GM12891 (cell line): Measurements from ENCODE around the gene UBN1.

Source experiments
- DNase-seq: peaks from one replicate; pipeline ENCODE4 v3.0.0; 2011; ENCODE audit warnings: low spot score; ENCODE audit not compliant: insufficient read length
- FAIRE-seq: peaks from 2 replicates; lab custom pipeline; 2011; peaks lifted over from hg19 to GRCh38; lab: Jason Lieb, UNC
- PAX5 ChIP-seq: IDR thresholded peaks from 2 replicates; pipeline ENCODE4 v1.6.1; 2011; ENCODE audit warnings: low read length, moderate library complexity, mild to moderate bottlenecking; ENCODE audit not compliant: insufficient read depth, severe bottlenecking
- POLR2A ChIP-seq: IDR thresholded peaks from 2 replicates; pipeline ENCODE4 v1.6.1; 2011; ENCODE audit warnings: low read depth, low read length, control low read depth
- POLR2AphosphoS5 ChIP-seq: IDR thresholded peaks from 2 replicates; pipeline ENCODE4 v1.6.1; 2011; ENCODE audit warnings: low read depth, low read length, control low read depth
- POU2F2 ChIP-seq: IDR thresholded peaks from 2 replicates; pipeline ENCODE4 v1.6.1; 2011; ENCODE audit warnings: low read depth, mild to moderate bottlenecking, control low read depth, low read length, moderate library complexity
- SPI1 ChIP-seq: IDR thresholded peaks from 2 replicates; pipeline ENCODE4 v1.6.1; 2011; ENCODE audit warnings: low read depth, low read length, control low read depth
- TAF1 ChIP-seq: IDR thresholded peaks from 2 replicates; pipeline ENCODE4 v1.6.1; 2011; ENCODE audit warnings: low read depth, low read length, control low read depth

The UBN1 gene

DNA sequence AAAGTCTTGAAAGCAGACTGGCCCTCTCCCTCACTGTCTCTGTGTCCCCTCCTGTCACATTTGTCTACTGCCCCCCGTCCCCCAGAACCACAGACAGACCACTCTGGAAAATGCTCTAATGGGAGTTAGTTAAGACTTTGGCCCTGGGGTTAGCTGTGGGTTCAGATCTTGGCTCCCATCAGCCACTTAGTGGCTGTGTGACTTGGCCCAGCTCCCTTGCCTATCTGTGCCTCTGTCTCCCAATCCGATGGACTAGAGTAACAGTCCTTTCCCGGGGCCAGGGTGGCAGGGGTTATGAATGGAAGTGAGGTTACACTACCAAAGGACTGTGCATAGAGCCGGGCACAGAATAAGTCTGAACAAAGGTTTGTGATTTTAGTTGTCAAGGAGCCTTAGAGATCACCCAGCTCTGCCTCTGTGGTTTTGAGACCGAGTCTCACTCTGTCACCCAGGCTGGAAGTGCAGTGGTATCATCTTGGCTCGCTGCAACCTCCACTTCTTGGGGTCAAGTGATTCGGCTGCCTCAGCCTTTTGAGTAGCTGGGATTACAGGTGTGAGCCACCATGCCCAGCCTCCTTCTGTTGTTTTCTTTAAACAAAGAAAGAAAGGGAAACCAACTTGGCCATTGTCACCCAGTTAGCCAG is 66.0 kb downstream of the UBN1 start:
- DNase-seq = no peak
- no peak for FAIRE-seq
- TF ChIP-seq SPI1 (no peak), POLR2A (no peak), POLR2AphosphoS5 (no peak), TAF1 (no peak), PAX5 (no peak), POU2F2 (no peak)

DNA sequence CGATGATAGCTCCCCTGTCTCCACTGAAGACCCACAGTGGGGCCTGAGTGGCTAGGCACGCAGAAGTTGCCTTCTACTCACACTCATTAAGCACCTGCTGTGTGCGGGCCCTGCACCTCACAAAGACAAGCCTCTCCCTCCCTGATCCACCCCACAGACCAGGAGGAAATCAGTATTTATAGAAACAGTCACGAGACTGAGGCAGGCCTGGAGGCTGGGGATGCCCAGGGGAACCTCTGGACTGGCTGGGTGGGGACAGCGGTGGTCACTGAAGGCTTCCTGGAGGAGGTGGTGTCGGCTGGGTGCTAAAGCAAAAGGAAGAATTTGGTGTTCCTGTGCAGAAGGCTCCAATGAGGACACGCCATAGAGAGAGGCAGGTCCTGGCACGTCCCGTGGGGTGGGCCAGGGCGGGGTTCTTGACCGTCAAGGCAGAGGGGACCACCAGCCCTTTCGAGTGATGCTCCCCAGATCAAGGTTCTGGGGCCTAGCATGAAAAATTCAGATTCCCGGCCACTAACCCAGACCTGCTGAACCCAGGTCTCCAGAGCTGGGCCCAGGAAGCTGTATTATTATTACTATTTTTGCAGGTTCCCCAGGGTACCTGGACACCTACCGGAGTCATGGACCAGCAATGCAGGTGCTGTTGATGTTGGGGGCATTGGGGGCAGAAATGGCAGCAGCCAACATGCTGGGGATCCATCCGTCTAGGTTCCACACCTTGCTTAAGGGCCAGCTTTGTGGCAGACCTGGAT is 66.7 kb downstream of the UBN1 start:
- FAIRE-seq = no peak
- TF ChIP-seq PAX5 (no peak), SPI1 (no peak), POU2F2 (no peak), TAF1 (no peak), POLR2A (no peak), POLR2AphosphoS5 (no peak)
- DNase-seq = no peak

DNA sequence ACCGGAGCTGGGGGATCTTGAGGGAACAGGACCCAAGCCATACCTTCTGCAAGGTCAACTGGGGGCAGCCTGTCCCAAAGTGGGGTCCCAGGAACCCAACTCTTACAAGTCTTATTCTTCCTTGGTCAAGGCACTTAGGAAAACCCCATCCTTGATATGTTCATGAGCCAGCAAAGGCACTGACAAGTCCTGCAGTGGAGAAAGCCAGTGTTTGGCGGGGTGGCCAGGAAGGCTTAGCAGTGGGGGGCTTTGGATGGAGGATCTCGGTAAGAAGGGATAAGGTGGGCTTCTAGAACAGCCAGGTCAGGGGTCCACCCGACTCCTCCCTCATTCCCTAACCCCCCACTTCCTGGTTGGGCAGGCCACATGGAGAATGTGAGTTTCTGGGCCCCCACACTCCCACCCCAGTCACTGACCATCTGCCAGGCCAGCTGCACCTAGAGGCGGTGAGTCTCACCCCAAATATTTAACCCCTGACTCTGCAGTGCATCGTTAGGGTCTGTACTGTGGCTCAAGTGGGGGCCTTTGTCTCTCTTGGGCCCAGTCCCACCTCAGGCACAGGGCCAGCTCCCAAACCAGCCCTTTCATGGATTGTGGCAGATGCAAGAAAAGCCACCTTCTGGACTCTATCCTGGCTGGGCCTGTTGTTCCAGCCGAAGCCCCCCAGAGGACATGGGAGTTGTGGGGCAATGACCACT is 67.4 kb downstream of the UBN1 start:
- no peak for DNase-seq
- FAIRE-seq = no peak
- TF ChIP-seq POLR2A (no peak), SPI1 (no peak), PAX5 (no peak), POU2F2 (no peak), TAF1 (no peak), POLR2AphosphoS5 (no peak)

DNA sequence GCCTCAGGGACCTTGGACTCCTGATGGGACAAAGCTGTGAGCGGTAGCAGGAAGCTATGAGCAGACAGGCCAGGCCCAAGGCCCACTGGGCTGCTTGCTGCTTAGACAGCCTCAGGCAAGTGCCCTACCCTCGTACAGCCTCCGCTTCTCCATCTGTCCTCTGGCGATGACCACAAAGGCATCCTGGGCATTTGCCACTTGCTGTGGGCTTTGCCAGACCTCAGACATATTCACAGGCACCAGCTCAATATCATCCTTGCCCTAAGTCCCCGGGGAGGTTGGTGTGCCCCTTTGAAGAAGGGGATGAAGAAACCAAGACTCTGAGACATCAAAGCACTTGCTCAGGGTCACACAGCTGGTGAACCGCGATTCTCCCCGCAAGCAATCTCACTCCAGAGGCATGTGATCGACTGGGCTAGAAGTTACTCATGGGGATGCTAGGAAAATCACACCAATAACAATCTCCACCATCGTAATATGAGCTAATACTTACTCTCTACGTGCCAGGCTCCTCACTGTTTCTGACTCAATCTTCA is 68.0 kb downstream of the UBN1 start:
- FAIRE-seq = no peak
- no peak for DNase-seq
- no peak for TF ChIP-seq PAX5
- TF ChIP-seq SPI1 = no peak
- TF ChIP-seq POLR2AphosphoS5 = no peak
- no peak for TF ChIP-seq POU2F2
- TF ChIP-seq POLR2A = no peak
- no peak for TF ChIP-seq TAF1

DNA sequence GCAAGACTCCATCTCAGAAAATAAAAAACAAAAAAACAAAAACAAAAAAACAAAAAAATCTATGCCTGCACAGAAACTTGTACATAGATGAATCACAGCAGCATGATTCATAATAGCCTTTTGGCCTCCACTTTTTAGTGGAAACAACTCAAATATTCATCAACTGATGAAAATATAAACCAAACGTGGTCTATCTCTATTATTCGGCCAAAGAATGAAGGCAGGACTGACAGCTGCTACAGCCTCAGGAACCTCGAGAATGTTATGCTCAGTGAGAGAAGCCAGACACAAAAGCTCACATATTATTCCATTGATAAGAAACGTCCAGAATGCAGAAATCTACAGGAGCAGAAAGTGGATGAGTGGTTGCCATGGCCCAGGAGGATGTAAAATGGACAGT is 69.8 kb downstream of the UBN1 start:
- FAIRE-seq (no peak), DNase-seq (no peak)
- TF ChIP-seq PAX5 = no peak
- no peak for TF ChIP-seq POU2F2
- TF ChIP-seq SPI1 = no peak
- no peak for TF ChIP-seq POLR2A
- no peak for TF ChIP-seq POLR2AphosphoS5
- no peak for TF ChIP-seq TAF1

DNA sequence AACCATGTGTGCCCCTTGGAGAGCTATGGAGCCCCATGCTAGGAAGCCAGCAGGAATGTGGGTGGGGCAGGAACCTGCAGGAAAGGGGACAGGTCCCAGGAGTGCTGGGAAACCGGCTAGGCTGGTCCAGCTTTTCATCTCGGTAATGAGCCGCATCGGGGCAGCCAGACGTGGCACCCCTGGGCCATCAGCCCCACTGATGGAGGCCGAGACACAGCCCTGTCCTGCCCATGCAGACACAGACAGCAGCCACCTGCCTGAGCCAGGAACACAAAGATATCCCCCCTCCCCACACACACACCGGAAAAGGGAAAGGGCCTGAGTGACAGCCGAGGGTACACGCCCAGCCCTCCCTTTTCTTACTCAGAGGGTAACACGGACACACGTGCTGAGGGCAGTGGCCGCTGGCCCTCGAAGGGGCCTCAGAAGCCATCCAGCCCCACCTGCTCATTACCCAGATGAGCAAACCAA is 71.5 kb downstream of the UBN1 start:
- no peak for DNase-seq
- no peak for TF ChIP-seq POLR2A
- TF ChIP-seq SPI1 = no peak
- no peak for TF ChIP-seq PAX5
- TF ChIP-seq POU2F2 = no peak
- TF ChIP-seq POLR2AphosphoS5 = no peak
- TF ChIP-seq TAF1 = no peak
- FAIRE-seq = no peak

DNA sequence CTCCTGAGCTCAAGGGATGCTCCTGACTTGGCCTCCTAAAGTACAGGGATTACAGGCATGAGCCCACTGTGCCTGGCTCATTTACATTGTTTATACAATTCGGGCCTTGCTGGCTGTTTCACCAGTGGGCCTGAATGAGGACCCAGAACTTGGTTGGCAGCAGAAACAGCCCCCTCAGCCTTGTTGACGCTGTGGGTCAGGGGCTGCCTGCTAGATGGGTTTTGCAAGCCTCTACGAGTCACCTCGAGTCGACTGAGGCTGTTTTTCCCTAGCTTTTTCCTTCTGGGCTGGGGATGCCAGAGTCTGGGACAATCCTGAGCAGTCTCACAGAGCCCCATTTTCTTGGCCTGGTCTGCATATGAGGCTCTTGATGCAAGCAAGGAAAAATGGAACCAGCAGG is 73.5 kb downstream of the UBN1 start:
- no peak for TF ChIP-seq SPI1
- TF ChIP-seq POU2F2 = no peak
- TF ChIP-seq POLR2A = no peak
- no peak for TF ChIP-seq TAF1
- no peak for TF ChIP-seq POLR2AphosphoS5
- TF ChIP-seq PAX5 = no peak
- DNase-seq = no peak
- FAIRE-seq = no peak

DNA sequence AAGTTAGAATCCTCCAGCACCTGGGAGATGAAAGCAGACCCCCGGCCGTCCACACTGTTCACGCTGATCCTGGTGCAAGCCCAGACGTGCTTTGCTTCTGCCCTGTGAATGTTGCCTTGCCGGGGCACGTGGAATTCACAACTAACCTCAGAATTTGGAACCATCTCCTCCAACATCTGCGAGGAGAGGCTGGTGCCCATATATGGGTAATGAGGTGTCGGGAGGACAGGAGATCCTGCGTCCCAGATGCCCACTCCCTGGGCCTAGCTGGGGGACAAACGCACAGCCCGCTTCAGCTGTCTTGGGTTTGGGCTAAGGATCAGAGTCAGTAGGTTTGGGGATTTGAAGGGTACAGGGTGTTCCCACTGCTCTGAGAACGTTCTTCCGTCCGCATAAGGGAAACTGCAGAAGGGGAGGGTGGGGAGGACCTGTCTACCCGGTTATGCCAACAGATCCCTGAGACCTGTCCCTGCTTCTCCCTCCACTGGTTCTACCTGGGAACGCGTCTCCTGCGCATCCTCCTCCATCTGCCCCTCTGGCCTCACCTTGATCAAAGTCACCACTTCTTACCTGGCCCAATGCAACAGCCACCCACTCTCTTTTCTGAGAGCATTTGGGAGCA is 75.6 kb downstream of the UBN1 start:
- FAIRE-seq (no peak), DNase-seq (no peak)
- TF ChIP-seq POLR2AphosphoS5 (no peak), SPI1 (no peak)

DNA sequence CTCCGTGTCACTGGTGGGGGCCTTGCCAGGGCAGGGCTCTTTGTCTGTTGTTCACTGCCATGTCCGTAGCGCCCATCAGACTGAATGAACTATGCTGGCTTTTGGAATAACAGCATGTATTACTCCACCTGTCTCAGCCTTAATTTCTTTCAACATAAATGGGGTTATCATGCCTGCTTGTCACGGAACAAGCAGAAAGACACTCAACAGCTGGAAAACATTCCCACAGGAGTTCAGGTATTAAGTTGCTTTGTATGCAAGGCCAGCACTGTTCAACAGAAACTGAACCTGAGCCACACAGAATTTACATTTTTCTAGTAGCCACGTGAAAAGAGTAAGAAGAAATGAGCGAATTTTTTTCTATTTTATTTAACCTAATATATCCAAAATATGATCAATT is 76.6 kb downstream of the UBN1 start:
- DNase-seq (no peak), FAIRE-seq (no peak)
- no peak for TF ChIP-seq POLR2A

DNA sequence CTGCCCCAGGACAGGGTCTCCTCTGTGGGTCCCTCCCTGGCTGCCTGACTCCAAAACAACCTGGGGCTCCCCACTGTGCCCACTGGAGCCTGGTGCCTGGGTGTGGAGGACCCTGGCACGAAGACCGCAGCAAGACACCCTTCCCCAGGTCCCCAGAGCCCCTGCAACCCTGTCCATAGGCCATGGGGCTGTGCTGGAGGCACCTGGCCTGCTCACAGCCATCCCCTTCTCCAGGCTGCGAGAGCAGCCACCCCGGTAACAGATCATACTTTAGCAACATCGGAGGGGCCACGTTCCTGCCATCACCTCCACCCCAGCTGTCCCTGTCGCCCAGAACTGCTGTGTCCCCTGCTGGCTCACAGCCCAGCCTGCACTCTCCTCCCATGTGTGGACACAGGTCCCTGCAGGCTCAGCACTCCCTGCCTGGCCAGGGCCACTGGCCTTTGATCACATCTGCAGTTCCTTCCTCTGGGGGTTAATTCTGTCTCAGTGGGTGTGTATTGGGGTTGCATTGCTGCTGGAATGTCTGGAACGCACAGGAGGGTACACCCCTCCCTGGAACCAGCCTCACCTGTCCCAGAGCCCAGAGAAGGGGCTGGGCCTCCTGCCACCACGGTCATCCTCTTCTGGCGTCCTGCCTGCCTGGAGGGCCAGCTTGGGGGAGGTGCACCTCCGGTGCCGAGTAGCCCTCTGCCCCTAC is 77.5 kb downstream of the UBN1 start:
- FAIRE-seq (no peak), DNase-seq (no peak)
- TF ChIP-seq PAX5 = no peak
- TF ChIP-seq TAF1 = no peak
- no peak for TF ChIP-seq SPI1
- TF ChIP-seq POLR2A = no peak
- TF ChIP-seq POU2F2 = no peak
- TF ChIP-seq POLR2AphosphoS5 = no peak
